Measurements from ENCODE around the gene KRCC1.
"Not testable (repeated sequence)": the region's sequence is repeated elsewhere in the genome, so short reads cannot be mapped to it uniquely, and the experiment has no call there.

KRCC1 gene

DNA sequence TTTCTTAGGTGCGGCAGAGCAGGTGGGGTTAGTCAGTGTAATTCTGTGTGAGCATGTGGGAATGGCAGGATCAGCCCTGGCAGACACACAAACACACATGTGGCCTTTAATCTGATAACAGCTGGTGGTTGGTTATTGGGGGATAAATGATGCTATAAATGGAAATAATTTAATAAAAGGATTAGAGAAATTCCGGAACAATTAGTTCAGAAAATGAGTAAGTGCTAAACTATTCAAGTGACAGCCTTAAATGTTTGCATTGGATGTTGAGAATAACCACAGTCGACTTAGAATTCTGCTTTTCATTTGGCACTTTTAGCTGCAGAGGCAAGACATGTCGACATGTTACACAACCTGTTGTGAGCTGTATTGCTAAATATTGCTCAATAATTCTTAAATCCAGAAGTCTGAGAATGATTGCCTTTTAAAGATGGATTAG is 19.3 kb upstream of the KRCC1 start:
- no peak for DNase-seq (ENCODE audit: low read depth)

DNA sequence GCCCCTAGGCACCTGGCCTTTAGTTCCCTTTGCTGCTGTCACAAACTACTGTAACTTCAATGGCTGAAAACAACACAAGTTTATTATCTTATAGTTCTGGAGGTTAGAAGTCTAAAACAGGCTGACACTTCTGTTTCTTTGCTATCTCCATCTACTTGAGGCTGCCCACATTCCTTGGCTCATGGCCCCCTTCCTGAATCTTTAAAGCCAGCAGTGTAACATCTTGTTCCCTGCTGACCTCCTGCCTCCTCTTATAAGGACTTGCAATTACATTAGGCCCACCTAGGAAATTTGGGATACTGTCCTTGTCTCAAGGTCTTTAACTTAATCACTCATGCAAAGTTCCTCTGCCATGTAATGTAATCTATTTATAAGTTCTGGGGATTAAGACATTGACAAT is 18.6 kb upstream of the KRCC1 start:
- DNase-seq (ENCODE audit: low read depth): no peak

DNA sequence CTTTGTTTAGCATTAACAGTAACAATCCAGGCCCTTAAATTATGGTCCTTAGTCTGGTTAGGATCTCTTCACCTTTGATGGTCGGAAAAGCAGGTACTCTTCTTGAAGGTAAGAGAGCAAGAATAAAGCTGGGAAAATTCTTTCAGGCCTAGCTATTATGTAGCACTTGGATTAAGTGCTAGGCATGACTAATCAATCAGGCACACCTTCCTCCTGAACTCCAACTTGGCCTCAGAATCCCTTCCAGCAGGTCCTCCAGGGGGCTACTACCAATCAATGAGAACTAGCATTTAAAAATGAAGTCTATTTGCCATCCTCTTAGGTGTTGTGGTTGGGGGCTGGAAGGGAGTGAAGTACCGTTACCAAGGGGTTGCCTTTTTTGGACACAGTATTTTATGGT is 15.8 kb upstream of the KRCC1 start:
- no peak for DNase-seq (ENCODE audit: low read depth)

DNA sequence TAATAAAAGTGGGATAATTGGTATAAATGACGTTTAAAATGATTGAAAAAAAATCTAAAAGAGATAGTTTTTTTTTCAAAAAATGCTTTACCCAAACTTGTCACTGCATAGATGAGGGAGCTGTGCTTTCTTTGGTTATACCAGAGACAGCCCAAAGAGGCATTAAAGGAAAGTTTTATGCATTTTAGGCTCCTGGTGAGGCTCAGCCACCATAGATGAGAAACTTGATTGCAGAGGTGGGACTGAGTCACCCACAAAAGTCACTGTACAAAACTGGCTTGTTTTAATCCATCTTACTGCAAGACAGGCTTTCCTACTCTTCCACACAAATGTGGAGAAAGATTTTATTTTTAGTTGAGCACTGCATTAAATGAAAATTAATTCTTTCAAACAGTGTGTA is 14.5 kb upstream of the KRCC1 start:
- DNase-seq (ENCODE audit: low read depth): no peak

- DNase-seq (ENCODE audit: low read depth): no peak
Measured at GRCh38 chr2:88069117-88069516, 13.5 kb upstream of the KRCC1 start.

DNA sequence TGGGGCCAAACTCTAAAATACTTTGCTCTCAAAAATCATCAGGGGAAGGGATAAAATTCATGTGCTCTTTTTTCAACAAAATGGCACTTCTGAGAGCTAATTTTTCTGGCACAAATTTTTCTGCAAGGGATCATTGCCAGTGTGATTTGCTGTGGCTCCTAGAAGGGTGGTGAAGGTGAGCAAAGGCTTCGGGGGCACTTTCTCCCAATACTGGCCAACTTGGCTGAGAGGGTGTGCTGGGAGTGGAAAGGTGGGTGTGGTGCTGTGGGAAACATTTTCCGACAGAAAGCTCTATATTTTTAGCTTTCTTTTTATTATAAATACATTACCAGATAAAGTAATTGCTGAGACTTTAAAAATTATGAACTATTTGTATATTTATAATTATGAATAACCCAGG is 12.5 kb upstream of the KRCC1 start:
- no peak for DNase-seq (ENCODE audit: low read depth)

DNA sequence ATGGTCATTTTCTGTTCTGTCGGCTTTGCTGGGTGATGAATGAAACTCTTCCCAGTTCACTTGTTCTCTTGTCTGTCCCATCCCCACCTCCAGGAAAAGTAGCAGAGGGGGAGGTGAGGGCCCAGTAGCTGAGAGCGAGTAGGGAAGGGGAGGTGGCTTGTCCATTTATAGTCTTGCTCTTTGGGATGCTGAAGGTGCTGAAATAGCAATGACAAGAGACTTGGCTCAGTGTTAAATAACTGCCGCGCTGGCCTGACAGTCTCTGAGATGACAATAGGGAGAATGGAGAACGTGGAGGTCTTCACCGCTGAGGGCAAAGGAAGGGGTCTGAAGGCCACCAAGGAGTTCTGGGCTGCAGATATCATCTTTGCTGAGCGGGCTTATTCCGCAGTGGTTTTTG is 12.0 kb upstream of the KRCC1 start, which contains the start of gene SMYD1:
SMYD1 (plus strand) TSS at position 228 of the 400 bp plus-strand sequence; CDS start at position 268, 40 bp downstream.
- DNase-seq (ENCODE audit: low read depth): no peak

GRCh38 chr2:88067189-88067588 is 11.6 kb upstream of the KRCC1 start:
- DNase-seq (ENCODE audit: low read depth): no peak

DNA sequence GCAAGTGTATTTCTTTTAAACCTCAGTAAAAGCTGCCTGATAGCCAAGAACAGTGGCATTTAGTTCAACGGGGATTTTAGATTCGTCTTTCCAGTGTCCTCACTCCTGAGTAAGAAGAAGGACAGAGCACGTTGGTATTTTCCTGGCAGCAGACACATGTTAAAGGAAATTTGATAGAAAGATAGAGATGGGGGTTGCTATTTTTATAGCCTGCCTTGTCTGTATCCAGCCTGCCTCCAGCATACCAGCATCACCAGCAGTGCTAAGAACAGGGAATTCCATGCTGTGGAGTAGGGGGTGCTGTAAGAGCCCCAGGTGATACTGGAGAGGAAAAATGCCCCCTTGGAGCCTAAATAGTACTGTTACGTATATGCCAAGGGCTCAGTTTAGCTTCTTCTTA is 11.0 kb upstream of the KRCC1 start:
- no peak for DNase-seq (ENCODE audit: low read depth)

DNA sequence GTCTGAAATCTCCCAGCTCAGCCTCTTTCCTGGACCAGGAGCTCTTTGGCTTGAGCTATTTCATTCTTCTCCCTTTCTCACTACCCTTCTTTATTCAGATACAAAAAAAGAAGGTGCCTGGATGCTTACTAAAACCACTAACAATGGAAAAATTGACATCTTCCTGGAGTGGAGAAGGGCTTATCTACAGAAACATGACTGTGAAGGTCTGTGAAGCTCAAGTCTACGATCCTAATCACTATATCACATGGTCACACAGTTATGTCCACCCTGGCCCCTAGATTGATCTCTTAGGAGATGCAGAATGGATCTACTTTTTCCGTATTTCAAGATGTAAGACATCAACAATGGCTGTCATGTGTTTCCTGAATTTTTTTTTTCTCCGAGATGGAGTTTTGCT is 5.7 kb upstream of the KRCC1 start:
- no peak for DNase-seq (ENCODE audit: low read depth)

DNA sequence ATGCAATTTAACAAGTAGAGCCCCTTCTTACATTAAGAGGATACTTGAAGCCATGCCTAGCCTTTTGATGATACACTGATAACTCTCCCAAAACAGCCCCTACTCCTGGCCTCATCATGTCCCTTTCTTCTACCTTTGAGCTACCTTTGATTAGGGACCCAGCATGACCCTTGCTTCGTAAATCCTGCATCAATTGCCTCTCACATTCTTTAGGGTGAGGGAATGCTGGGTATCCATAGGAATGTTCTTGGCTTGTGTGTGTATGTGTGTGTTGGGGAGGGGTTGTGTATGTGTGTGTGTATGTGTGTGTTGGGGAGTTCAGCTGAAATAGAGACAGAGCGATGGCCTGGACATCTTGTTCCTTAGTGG is 5.3 kb upstream of the KRCC1 start:
- DNase-seq (ENCODE audit: low read depth): no peak

GRCh38 chr2:88059979-88060906 is 4.7 kb upstream of the KRCC1 start:
- no peak for DNase-seq (ENCODE audit: low read depth)

DNA sequence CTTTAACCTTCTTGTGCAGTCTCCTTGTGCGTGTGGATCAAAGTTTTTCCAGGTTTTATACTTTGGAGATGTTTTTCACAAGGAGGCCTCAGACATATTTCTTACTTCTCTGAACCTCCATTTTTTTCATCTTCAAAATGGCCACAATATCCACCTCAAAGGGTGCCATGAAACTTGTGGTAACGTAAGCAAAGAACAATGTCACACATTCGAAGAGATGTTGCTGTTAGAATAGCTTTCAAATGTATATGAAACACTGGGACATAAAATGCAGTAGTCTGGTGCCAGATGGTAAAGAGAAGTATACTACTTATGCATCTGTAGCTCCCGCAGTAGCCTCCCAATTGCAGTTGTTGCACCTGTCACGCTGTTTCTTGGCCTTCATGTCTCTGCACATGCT is 2.6 kb upstream of the KRCC1 start:
- no peak for DNase-seq (ENCODE audit: low read depth)

GRCh38 chr2:88057437-88057844 is 1.9 kb upstream of the KRCC1 start:
- DNase-seq (ENCODE audit: low read depth): no peak

DNA sequence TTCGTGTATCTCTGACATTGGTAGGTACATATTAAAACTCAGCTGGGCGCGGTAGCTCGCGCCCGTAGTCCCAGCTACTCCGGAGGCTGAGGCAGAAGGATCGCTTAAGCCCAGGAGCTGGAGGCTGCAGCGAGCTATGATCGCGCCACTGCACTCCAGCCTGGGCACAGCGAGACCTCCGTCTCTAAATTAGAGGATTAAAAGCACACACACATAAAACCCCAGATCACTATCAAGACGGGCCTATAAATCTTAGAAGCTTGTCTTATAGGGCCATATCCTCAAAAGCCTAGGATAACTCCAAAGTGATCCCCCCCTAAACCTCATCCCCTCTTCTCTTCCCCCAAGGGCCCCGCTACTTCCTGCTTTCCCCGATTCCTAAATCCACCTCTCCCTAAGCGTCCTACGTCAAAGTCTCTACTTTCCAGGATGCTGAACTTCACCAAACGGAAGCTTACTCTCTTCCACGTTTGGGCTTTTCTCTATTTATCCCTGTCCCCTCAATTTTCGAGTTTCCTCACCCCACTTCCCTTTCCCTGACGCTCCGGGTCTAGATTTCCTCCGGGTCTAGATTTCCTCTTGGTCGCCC is 707 bp downstream of the KRCC1 start:
- no peak for DNase-seq (ENCODE audit: low read depth)

GRCh38 chr2:88053934-88054781 is 1.4 kb downstream of the KRCC1 start:
- DNase-seq (ENCODE audit: low read depth): no peak

GRCh38 chr2:88053296-88053695 is 2.3 kb downstream of the KRCC1 start:
- DNase-seq (ENCODE audit: low read depth): no peak

DNA sequence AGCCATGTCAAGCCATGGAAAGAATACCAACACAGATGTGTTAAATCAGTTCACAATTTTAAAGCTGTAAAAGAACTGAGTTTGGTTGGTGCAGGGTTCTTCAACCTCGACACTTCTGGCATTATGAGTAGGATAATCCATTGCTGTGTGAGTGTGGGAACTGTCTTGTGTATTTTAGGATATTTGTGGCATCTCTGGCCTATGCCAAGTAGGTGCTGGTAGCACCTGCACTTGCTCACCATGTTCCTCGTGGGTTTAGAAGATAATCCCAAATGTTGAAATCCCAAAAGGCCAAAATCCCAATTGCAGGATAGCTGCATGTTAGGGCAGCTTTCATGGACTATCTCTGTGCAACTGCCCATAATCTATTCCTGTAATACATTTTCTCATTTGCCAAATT is 3.8 kb downstream of the KRCC1 start:
- no peak for DNase-seq (ENCODE audit: low read depth)

DNA sequence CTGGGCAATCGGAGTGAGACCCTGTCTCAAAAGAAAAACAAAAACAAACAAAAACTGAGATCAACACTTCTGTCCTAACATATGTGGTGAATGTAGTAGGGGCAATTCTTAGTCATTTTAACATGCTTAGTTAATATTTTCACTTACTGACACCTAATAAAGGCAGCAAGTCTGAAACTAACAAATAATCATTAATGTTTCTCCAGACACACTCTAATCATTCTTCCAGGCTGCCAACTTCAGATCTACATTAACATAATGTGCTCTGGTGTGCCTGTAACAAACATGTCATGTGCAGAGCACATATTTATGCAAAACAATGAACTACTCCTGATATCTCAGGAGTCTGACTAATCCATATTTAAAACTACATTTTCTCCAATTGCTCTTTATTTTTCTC is 6.0 kb downstream of the KRCC1 start:
- DNase-seq (ENCODE audit: low read depth): no peak

DNA sequence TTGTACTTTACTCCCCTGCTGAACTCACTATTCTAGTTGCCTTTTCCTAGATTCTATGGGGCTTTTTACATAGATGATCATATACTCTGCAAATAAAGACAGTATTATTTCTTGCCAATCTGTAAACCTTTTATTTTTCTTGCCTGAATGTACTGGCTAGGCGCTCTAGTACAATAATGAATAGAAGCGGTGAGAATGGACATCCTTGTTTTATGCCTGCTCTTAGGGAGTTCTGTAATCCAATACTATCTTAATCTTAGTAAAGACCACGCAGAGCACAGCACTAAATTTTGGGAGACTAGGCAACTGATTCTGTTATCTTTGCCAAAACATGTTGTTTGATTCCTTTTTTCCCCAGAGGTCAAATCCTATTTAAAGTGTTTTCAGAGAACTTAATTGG is 7.0 kb downstream of the KRCC1 start:
- no peak for DNase-seq (ENCODE audit: low read depth)

- DNase-seq (ENCODE audit: low read depth): not testable (repeated sequence)
Measured at GRCh38 chr2:88045561-88045960, 10.0 kb downstream of the KRCC1 start.

DNA sequence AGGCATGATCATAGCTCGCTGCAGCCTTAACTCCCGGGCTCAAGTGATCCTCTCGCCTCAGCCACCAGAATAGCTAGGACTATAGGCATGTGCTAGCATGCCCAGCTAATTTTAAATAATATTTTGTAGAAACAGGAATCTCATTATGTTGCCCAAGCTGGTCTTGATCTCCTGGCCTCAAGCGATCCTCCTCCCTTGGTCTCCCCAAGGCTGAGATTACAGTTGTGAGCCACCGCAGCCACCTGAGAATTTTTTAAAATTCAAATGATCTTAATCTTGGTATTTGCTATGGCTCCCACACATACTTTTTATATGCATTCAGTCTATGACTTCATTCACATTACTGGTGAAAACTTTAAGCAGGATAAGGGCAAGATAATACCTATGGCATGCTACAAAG is 13.1 kb downstream of the KRCC1 start:
- DNase-seq (ENCODE audit: low read depth): no peak
